HT1080 (cell line): ENCODE data around the gene ARMC6. TPM values are rescaled to one million over a fixed set of nuclear protein-coding genes. Genes with fewer than 3 reads are reported as not detected.
"Not testable (repeated sequence)": the region's sequence is repeated elsewhere in the genome, so short reads cannot be mapped to it uniquely, and the experiment has no call there.

ENCODE experiments used
- DNase-seq: peaks from one replicate; pipeline ENCODE4 v3.0.0-alpha.2; 2015; ENCODE audit warnings: low read depth
- total RNA-seq: library from RNA; depleted of rRNA; stranded (reverse); fragments of >200 nt; shearing (Covaris generic); gene quantifications from 2 replicates; pipeline ENCODE4 v1.2.3, GENCODE V29; 2014

ARMC6 gene
- total RNA-seq, 1 experiment from 2014 or later: 126 TPM

- DNase-seq: no peak
Measured at GRCh38 chr19:19074196-19074882, 40.9 kb downstream of the ARMC6 start.

GRCh38 chr19:19075126-19075525, 41.7 kb downstream of the ARMC6 start:
- no peak for DNase-seq

GRCh38 chr19:19076476-19076875, 43.1 kb downstream of the ARMC6 start:
- DNase-seq: no peak

- DNase-seq: no peak
Measured at GRCh38 chr19:19077103-19077502, 43.7 kb downstream of the ARMC6 start.

- no peak for DNase-seq
Measured at GRCh38 chr19:19078801-19079200, 45.4 kb downstream of the ARMC6 start.

GRCh38 chr19:19079571-19079970, 46.2 kb downstream of the ARMC6 start:
- DNase-seq: no peak

- no peak for DNase-seq
Measured at GRCh38 chr19:19081642-19082151, 48.3 kb downstream of the ARMC6 start.

- no peak for DNase-seq
Measured at GRCh38 chr19:19083413-19084178, 50.2 kb downstream of the ARMC6 start.

GRCh38 chr19:19087676-19088075, 54.3 kb downstream of the ARMC6 start:
- DNase-seq: no peak

GRCh38 chr19:19094513-19094912, 61.1 kb downstream of the ARMC6 start:
- no peak for DNase-seq

GRCh38 chr19:19095691-19096090, 62.3 kb downstream of the ARMC6 start:
- no peak for DNase-seq

- no peak for DNase-seq
Measured at GRCh38 chr19:19096641-19097627, 63.5 kb downstream of the ARMC6 start.

- no peak for DNase-seq
Measured at GRCh38 chr19:19098084-19098702, 64.8 kb downstream of the ARMC6 start.

- no peak for DNase-seq
Measured at GRCh38 chr19:19098703-19099632, 65.6 kb downstream of the ARMC6 start.

- no peak for DNase-seq
Measured at GRCh38 chr19:19101540-19101939, 68.1 kb downstream of the ARMC6 start.

- DNase-seq: not testable (repeated sequence)
Measured at GRCh38 chr19:19102566-19102965, 69.2 kb downstream of the ARMC6 start.

GRCh38 chr19:19103167-19103566, 69.8 kb downstream of the ARMC6 start:
- DNase-seq: no peak

- DNase-seq: no peak
Measured at GRCh38 chr19:19105365-19106055, 72.1 kb downstream of the ARMC6 start.

GRCh38 chr19:19106056-19106551, 72.7 kb downstream of the ARMC6 start:
- DNase-seq: no peak
